WTC11 (cell line): ENCODE data around the gene TREX2.

Source experiments
- CREB1 ChIP-seq: sonication (generic); formaldehyde crosslinking; IDR thresholded peaks from 2 replicates; pipeline ENCODE4 v1.8.0; 2023; ENCODE audit warnings: mild to moderate bottlenecking, missing genetic modification reagents
- MLX ChIP-seq: sonication (generic); formaldehyde crosslinking; IDR thresholded peaks from 2 replicates; pipeline ENCODE4 v1.8.1; 2023; ENCODE audit warnings: mild to moderate bottlenecking, missing genetic modification reagents, moderate library complexity
- STAT6 ChIP-seq: sonication (generic); formaldehyde crosslinking; conservative IDR thresholded peaks from 2 replicates; pipeline ENCODE4 v1.8.1; 2023; ENCODE audit warnings: mild to moderate bottlenecking, low read depth, missing genetic modification reagents, moderate library complexity
- TF ChIP-seq, protein P1 (sequence below): sonication (generic); formaldehyde crosslinking; IDR thresholded peaks from 2 replicates; pipeline ENCODE4 v1.8.0; 2022; ENCODE audit warnings: mild to moderate bottlenecking, missing genetic modification reagents
- TF ChIP-seq, protein P2 (sequence below): sonication (generic); formaldehyde crosslinking; IDR thresholded peaks from 2 replicates; pipeline ENCODE4 v1.8.0; 2022; ENCODE audit warnings: mild to moderate bottlenecking, missing genetic modification reagents
- TF ChIP-seq, protein P3 (sequence below): sonication (generic); formaldehyde crosslinking; IDR thresholded peaks from 2 replicates; pipeline ENCODE4 v1.8.0; 2022; ENCODE audit warnings: mild to moderate bottlenecking, missing genetic modification reagents
- TF ChIP-seq, protein P4 (sequence below): fragments of 200-600 bp; IDR thresholded peaks from 2 replicates; pipeline ENCODE4 v1.8.0; 2022; ENCODE audit warnings: antibody characterized with exemption

- no peak for TF ChIP-seq MLX (CRISPR knock-in tag)
- TF ChIP-seq, protein P1, sequence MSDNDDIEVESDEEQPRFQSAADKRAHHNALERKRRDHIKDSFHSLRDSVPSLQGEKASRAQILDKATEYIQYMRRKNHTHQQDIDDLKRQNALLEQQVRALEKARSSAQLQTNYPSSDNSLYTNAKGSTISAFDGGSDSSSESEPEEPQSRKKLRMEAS: no peak
- TF ChIP-seq, protein P2, sequence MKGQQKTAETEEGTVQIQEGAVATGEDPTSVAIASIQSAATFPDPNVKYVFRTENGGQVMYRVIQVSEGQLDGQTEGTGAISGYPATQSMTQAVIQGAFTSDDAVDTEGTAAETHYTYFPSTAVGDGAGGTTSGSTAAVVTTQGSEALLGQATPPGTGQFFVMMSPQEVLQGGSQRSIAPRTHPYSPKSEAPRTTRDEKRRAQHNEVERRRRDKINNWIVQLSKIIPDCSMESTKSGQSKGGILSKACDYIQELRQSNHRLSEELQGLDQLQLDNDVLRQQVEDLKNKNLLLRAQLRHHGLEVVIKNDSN (CRISPR knock-in tag): no peak
- TF ChIP-seq, protein P3, sequence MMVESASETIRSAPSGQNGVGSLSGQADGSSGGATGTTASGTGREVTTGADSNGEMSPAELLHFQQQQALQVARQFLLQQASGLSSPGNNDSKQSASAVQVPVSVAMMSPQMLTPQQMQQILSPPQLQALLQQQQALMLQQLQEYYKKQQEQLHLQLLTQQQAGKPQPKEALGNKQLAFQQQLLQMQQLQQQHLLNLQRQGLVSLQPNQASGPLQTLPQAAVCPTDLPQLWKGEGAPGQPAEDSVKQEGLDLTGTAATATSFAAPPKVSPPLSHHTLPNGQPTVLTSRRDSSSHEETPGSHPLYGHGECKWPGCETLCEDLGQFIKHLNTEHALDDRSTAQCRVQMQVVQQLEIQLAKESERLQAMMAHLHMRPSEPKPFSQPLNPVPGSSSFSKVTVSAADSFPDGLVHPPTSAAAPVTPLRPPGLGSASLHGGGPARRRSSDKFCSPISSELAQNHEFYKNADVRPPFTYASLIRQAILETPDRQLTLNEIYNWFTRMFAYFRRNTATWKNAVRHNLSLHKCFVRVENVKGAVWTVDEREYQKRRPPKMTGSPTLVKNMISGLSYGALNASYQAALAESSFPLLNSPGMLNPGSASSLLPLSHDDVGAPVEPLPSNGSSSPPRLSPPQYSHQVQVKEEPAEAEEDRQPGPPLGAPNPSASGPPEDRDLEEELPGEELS: no peak
- TF ChIP-seq STAT6: no peak
- TF ChIP-seq, protein P4, sequence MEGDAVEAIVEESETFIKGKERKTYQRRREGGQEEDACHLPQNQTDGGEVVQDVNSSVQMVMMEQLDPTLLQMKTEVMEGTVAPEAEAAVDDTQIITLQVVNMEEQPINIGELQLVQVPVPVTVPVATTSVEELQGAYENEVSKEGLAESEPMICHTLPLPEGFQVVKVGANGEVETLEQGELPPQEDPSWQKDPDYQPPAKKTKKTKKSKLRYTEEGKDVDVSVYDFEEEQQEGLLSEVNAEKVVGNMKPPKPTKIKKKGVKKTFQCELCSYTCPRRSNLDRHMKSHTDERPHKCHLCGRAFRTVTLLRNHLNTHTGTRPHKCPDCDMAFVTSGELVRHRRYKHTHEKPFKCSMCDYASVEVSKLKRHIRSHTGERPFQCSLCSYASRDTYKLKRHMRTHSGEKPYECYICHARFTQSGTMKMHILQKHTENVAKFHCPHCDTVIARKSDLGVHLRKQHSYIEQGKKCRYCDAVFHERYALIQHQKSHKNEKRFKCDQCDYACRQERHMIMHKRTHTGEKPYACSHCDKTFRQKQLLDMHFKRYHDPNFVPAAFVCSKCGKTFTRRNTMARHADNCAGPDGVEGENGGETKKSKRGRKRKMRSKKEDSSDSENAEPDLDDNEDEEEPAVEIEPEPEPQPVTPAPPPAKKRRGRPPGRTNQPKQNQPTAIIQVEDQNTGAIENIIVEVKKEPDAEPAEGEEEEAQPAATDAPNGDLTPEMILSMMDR: no peak
- no peak for TF ChIP-seq CREB1 (CRISPR knock-in tag)
These were observed 14.1 kb upstream of the TREX2 start for GRCh38 chrX:153459986-153460385.
